ENCODE measurements around the gene TPRN.

DNA sequence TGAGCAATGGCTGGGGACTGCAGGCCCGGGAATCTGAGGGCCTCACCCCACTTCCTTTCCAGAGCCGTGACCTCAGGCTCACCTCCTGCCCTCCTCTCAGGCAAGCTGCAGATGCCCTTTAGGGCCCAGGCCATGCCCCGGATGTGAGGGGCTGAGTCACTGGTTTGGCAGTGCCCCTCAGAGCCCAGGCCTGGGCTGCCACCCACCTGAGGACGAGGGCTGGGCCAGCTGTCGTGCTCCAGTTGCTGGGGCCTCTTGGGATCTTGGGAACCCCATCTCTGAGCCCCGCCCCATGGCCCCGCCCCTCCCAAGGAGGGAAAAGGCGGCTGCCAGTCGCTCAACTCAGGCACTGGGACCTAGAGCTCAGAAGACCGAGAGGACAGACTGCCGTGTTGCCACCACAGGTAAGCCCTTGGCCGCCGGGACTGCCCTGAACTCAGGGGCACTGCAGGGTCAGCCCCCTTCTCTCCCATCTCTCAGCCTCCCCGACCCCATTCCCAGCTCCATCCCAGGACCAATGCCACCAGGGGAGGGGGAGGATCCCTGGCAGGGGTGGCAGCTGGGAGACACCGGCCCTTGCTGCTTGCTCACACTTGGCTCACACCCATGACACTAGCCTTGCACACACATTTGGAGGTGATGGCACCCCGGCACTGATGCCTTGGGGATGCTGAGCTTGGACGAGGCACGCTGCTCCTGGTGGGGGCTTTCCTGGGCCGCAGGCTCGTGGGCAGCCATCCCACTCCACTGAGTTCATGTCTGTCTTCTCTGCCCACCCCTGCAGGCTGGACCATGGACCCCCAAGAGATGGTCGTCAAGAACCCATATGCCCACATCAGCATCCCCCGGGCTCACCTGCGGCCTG is 24.5 kb upstream of the TPRN start, which contains the start of gene CYSRT1:
- TF ChIP-seq POLR2AphosphoS5 (IDR thresholded peaks at IDR 0.05; ENCODE audit: insufficient read depth, low read depth, low read length) (no peak), POLR2A (IDR thresholded peaks at IDR 0.05; ENCODE audit: low read depth, low read length) (no peak)
